Ovary (tissue), 3 donors: ENCODE results near the gene NELL2.

Source experiments
- CTCF ChIP-seq, 3 donors: fragments of 450-650 bp in 2 of 3; fragments of 200-600 bp in 1 of 3; IDR thresholded peaks; one replicate each; pipeline versions ENCODE4 v1.5.1 to v1.8.0; 2016 to 2022; ENCODE audit warnings: antibody characterized with exemption in 3 of 3, mild to moderate bottlenecking in 1 of 3
- POLR2A ChIP-seq: fragments of 450-650 bp; IDR thresholded peaks from one replicate; pipeline ENCODE4 v1.6.1; 2017; ENCODE audit warnings: antibody characterized with exemption, mild to moderate bottlenecking, moderate library complexity
- donor health status: DM: no; HTN: no; CAD: no.

- no peak for TF ChIP-seq POLR2A
- TF ChIP-seq CTCF (IDR thresholded peaks at IDR 0.05), result no peak
These were observed 147.5 kb downstream of the NELL2 start for GRCh38 chr12:44728566-44728965.
